Measurements from ENCODE around the gene CBARP. TPM values are rescaled to one million over a fixed set of nuclear protein-coding genes. Genes with fewer than 3 reads are reported as not detected.
A peak's percentile ranks its signal among the peaks of the same experiment; 100 is the strongest.

The CBARP gene
- total and polyA plus RNA-seq, 2 of the 13 experiments (the other 11 are each of a cell fraction or from before 2014, with no cell fraction given) = 1.2 to 1.4 TPM

DNA sequence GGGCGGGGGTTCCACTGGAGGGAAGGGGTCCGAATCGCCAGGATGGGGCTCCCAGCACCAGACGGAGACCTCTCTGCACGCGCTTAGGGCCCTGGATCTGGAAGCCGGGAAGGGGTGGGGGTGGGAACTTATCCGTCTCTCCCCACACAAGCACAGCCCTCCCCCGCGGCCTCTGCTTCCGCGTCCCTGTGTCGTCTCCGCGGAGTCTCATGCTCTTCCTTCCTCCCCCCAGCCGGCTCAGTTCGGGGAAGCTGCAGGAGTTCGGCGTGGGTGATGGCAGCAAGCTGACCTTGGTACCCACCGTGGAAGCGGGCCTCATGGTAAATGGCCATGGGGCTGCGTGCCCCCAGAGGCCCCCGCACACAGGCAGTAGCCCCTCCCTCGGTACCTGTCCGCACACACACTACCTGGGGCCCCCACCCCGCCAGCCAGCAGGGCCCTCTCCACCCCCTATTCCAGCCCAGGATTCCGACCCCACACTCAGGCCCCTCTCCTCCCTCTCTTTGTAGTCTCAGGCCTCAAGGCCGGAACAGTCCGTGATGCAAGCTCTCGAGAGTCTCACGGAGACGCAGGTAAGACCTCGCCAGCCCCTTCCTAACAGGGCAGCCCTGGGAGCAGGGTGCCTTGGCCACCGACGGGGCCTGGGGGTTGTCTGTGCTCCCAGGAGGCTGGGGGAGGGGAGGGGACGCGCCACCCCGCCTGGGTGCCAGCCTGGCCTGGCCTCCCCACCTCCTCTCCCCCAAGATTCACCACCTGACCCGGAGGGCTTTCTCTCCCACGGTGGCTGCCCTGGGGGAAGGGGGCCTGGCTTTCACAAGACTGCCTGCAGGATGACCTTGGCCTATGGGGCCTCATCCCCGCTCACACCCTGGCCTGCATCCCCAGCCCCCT, 13.8 kb upstream of the CBARP start (continued):
- TF ChIP-seq, protein P1, sequence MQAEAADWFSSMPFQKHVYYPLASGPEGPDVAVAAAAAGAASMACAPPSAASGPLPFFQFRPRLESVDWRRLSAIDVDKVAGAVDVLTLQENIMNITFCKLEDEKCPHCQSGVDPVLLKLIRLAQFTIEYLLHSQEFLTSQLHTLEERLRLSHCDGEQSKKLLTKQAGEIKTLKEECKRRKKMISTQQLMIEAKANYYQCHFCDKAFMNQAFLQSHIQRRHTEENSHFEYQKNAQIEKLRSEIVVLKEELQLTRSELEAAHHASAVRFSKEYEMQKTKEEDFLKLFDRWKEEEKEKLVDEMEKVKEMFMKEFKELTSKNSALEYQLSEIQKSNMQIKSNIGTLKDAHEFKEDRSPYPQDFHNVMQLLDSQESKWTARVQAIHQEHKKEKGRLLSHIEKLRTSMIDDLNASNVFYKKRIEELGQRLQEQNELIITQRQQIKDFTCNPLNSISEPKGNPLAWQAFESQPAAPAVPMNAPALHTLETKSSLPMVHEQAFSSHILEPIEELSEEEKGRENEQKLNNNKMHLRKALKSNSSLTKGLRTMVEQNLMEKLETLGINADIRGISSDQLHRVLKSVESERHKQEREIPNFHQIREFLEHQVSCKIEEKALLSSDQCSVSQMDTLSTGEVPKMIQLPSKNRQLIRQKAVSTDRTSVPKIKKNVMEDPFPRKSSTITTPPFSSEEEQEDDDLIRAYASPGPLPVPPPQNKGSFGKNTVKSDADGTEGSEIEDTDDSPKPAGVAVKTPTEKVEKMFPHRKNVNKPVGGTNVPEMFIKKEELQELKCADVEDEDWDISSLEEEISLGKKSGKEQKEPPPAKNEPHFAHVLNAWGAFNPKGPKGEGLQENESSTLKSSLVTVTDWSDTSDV (CRISPR knock-in tag; IDR thresholded peaks at IDR 0.05) = no peak
- TF ChIP-seq, protein P2, sequence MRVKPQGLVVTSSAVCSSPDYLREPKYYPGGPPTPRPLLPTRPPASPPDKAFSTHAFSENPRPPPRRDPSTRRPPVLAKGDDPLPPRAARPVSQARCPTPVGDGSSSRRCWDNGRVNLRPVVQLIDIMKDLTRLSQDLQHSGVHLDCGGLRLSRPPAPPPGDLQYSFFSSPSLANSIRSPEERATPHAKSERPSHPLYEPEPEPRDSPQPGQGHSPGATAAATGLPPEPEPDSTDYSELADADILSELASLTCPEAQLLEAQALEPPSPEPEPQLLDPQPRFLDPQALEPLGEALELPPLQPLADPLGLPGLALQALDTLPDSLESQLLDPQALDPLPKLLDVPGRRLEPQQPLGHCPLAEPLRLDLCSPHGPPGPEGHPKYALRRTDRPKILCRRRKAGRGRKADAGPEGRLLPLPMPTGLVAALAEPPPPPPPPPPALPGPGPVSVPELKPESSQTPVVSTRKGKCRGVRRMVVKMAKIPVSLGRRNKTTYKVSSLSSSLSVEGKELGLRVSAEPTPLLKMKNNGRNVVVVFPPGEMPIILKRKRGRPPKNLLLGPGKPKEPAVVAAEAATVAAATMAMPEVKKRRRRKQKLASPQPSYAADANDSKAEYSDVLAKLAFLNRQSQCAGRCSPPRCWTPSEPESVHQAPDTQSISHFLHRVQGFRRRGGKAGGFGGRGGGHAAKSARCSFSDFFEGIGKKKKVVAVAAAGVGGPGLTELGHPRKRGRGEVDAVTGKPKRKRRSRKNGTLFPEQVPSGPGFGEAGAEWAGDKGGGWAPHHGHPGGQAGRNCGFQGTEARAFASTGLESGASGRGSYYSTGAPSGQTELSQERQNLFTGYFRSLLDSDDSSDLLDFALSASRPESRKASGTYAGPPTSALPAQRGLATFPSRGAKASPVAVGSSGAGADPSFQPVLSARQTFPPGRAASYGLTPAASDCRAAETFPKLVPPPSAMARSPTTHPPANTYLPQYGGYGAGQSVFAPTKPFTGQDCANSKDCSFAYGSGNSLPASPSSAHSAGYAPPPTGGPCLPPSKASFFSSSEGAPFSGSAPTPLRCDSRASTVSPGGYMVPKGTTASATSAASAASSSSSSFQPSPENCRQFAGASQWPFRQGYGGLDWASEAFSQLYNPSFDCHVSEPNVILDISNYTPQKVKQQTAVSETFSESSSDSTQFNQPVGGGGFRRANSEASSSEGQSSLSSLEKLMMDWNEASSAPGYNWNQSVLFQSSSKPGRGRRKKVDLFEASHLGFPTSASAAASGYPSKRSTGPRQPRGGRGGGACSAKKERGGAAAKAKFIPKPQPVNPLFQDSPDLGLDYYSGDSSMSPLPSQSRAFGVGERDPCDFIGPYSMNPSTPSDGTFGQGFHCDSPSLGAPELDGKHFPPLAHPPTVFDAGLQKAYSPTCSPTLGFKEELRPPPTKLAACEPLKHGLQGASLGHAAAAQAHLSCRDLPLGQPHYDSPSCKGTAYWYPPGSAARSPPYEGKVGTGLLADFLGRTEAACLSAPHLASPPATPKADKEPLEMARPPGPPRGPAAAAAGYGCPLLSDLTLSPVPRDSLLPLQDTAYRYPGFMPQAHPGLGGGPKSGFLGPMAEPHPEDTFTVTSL (CRISPR knock-in tag; IDR thresholded peaks at IDR 0.05; ENCODE audit: borderline replicate concordance) = no peak
- TF ChIP-seq, protein P3, sequence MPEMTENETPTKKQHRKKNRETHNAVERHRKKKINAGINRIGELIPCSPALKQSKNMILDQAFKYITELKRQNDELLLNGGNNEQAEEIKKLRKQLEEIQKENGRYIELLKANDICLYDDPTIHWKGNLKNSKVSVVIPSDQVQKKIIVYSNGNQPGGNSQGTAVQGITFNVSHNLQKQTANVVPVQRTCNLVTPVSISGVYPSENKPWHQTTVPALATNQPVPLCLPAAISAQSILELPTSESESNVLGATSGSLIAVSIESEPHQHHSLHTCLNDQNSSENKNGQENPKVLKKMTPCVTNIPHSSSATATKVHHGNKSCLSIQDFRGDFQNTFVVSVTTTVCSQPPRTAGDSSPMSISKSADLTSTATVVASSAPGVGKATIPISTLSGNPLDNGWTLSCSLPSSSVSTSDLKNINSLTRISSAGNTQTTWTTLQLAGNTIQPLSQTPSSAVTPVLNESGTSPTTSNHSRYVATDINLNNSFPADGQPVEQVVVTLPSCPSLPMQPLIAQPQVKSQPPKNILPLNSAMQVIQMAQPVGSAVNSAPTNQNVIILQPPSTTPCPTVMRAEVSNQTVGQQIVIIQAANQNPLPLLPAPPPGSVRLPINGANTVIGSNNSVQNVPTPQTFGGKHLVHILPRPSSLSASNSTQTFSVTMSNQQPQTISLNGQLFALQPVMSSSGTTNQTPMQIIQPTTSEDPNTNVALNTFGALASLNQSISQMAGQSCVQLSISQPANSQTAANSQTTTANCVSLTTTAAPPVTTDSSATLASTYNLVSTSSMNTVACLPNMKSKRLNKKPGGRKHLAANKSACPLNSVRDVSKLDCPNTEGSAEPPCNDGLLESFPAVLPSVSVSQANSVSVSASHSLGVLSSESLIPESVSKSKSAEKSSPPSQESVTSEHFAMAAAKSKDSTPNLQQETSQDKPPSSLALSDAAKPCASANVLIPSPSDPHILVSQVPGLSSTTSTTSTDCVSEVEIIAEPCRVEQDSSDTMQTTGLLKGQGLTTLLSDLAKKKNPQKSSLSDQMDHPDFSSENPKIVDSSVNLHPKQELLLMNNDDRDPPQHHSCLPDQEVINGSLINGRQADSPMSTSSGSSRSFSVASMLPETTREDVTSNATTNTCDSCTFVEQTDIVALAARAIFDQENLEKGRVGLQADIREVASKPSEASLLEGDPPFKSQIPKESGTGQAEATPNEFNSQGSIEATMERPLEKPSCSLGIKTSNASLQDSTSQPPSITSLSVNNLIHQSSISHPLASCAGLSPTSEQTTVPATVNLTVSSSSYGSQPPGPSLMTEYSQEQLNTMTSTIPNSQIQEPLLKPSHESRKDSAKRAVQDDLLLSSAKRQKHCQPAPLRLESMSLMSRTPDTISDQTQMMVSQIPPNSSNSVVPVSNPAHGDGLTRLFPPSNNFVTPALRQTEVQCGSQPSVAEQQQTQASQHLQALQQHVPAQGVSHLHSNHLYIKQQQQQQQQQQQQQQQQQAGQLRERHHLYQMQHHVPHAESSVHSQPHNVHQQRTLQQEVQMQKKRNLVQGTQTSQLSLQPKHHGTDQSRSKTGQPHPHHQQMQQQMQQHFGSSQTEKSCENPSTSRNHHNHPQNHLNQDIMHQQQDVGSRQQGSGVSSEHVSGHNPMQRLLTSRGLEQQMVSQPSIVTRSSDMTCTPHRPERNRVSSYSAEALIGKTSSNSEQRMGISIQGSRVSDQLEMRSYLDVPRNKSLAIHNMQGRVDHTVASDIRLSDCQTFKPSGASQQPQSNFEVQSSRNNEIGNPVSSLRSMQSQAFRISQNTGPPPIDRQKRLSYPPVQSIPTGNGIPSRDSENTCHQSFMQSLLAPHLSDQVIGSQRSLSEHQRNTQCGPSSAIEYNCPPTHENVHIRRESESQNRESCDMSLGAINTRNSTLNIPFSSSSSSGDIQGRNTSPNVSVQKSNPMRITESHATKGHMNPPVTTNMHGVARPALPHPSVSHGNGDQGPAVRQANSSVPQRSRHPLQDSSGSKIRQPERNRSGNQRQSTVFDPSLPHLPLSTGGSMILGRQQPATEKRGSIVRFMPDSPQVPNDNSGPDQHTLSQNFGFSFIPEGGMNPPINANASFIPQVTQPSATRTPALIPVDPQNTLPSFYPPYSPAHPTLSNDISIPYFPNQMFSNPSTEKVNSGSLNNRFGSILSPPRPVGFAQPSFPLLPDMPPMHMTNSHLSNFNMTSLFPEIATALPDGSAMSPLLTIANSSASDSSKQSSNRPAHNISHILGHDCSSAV (CRISPR knock-in tag; IDR thresholded peaks at IDR 0.05; ENCODE audit: borderline replicate concordance) = no peak
- peak; percentile 82 for TF ChIP-seq ZC3H13 (CRISPR knock-in tag; IDR thresholded peaks at IDR 0.05)
- no peak; the same call in 1 of the 2 replicates for TF ChIP-seq ZSCAN25 (CRISPR knock-in tag; IDR thresholded peaks at IDR 0.05)
- no peak for TF ChIP-seq FIP1L1 (IDR thresholded peaks at IDR 0.05; ENCODE audit: borderline replicate concordance, insufficient read depth, low read depth, low read length)
- no peak for TF ChIP-seq KDM5A (IDR thresholded peaks at IDR 0.05; ENCODE audit: borderline replicate concordance, low read length)
- TF ChIP-seq, protein P4, sequence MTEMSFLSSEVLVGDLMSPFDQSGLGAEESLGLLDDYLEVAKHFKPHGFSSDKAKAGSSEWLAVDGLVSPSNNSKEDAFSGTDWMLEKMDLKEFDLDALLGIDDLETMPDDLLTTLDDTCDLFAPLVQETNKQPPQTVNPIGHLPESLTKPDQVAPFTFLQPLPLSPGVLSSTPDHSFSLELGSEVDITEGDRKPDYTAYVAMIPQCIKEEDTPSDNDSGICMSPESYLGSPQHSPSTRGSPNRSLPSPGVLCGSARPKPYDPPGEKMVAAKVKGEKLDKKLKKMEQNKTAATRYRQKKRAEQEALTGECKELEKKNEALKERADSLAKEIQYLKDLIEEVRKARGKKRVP (CRISPR knock-in tag; IDR thresholded peaks at IDR 0.05) = 0 out of 4 replicates have a peak, but pooled peaks of 1 of the 2 experiments have one; percentile 39
